ACC112 (cell line): Measurements from ENCODE around the gene TNFRSF18.

Experiments
- H2AFZ ChIP-seq: fragments of 200-600 bp; sonication (generic); one replicate; pipeline ENCODE4 v1.6.0; 2017; ENCODE audit warnings: antibody characterized with exemption, low read length; ENCODE audit not compliant: unreplicated experiment
- H3K27ac ChIP-seq: fragments of 200-600 bp; sonication (generic); 2 replicates; pipeline ENCODE4 v1.5.1; 2014; ENCODE audit warnings: low read depth, mild to moderate bottlenecking, antibody characterized with exemption, low read length, moderate library complexity
- H3K27me3 ChIP-seq: fragments of 200-600 bp; sonication (generic); 2 replicates; pipeline ENCODE4 v1.6.1; 2014; ENCODE audit warnings: mild to moderate bottlenecking, antibody characterized with exemption, low read length, moderate library complexity, mixed read lengths; ENCODE audit not compliant: insufficient read depth
- H3K36me3 ChIP-seq: fragments of 200-600 bp; sonication (generic); 2 replicates; pipeline ENCODE4 v1.6.1; 2016; ENCODE audit warnings: mild to moderate bottlenecking, antibody characterized with exemption, low read length, moderate library complexity, mixed read lengths; ENCODE audit not compliant: insufficient read depth
- H3K4me1 ChIP-seq: fragments of 200-600 bp; sonication (generic); one replicate; pipeline ENCODE4 v1.6.1; 2016; ENCODE audit warnings: low read length, mixed read lengths; ENCODE audit not compliant: insufficient read depth, unreplicated experiment, control insufficient read depth
- H3K4me3 ChIP-seq: fragments of 200-600 bp; sonication (generic); 2 replicates; pipeline ENCODE4 v1.5.1; 2014; ENCODE audit warnings: mild to moderate bottlenecking, low read depth, low read length
- H3K79me2 ChIP-seq: fragments of 200-600 bp; sonication (generic); one replicate; pipeline ENCODE4 v1.6.0; 2016; ENCODE audit warnings: low read length; ENCODE audit not compliant: control insufficient read depth, unreplicated experiment, insufficient read depth

The TNFRSF18 gene

GRCh38 chr1:1208713-1209433, 2.5 kb upstream of the TNFRSF18 start:
- Histone ChIP-seq H3K27ac (no peak overlapping the region), H3K27me3 (peaks cover 13% of the 10 kb centered on the region; the same call in 1 of the 2 replicates), H2AFZ (no peak overlapping the region), H3K36me3 (no peaks in the 10 kb centered on the region), H3K4me1 (peaks cover 5% of the 10 kb centered on the region), H3K79me2 (no peaks in the 10 kb centered on the region), H3K4me3 (peak overlapping the region; percentile 57; the same call in 1 of the 2 replicates)

- Histone ChIP-seq H3K36me3 (no peaks in the 10 kb centered on the region), H3K79me2 (no peaks in the 10 kb centered on the region), H3K27ac (no peak overlapping the region), H2AFZ (no peak overlapping the region), H3K4me3 (no peak overlapping the region), H3K27me3 (peaks cover 13% of the 10 kb centered on the region; the same call in 1 of the 2 replicates), H3K4me1 (peaks cover 5% of the 10 kb centered on the region)
Measured at GRCh38 chr1:1207571-1207892, 1.1 kb upstream of the TNFRSF18 start.

DNA sequence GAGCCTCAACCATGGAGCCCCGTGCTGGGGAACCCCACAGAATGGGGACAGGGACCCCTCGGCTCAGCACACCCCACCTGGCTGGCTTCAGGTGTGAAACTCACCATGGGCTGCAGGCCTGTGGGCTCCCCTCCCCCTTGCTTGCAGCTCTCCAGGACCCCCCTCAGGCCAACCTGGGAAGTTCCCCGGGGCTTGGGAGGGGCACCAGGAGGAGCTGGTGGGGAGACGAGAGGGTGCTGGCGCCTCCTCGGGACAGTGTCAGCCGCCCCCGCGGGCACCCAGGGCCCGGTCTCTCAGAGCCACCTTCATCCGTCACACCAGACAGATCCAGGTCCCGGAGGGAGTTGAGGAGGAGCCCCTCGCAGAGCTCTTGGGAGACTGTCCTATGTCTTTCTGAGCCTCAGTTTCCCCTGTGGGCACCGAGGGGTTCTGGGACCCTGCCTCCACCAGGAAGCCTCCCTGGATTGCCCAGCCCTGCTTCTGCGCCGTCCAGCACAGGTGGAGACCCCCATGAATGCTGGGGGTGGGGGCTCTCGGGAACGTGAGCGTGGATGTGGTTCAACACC, 657 bp upstream of the TNFRSF18 start:
- H2AFZ ChIP-seq: no peak overlapping the region
- no peaks in the 10 kb centered on the region for H3K36me3 ChIP-seq
- H3K27ac ChIP-seq: no peak overlapping the region
- H3K27me3 ChIP-seq: peaks cover 13% of the 10 kb centered on the region; the same call in 1 of the 2 replicates
- no peaks in the 10 kb centered on the region for H3K79me2 ChIP-seq
- no peak overlapping the region for H3K4me3 ChIP-seq
- peaks cover 5% of the 10 kb centered on the region for H3K4me1 ChIP-seq

- H3K36me3 ChIP-seq: no peaks in the 10 kb centered on the region
- no peak overlapping the region for H2AFZ ChIP-seq
- peaks cover 5% of the 10 kb centered on the region for H3K4me1 ChIP-seq
- H3K4me3 ChIP-seq: no peak overlapping the region
- H3K27ac ChIP-seq: no peak overlapping the region
- peaks cover 13% of the 10 kb centered on the region; the same call in 1 of the 2 replicates for H3K27me3 ChIP-seq
- H3K79me2 ChIP-seq: no peaks in the 10 kb centered on the region
Measured at GRCh38 chr1:1205769-1206375, 520 bp downstream of the TNFRSF18 start.

DNA sequence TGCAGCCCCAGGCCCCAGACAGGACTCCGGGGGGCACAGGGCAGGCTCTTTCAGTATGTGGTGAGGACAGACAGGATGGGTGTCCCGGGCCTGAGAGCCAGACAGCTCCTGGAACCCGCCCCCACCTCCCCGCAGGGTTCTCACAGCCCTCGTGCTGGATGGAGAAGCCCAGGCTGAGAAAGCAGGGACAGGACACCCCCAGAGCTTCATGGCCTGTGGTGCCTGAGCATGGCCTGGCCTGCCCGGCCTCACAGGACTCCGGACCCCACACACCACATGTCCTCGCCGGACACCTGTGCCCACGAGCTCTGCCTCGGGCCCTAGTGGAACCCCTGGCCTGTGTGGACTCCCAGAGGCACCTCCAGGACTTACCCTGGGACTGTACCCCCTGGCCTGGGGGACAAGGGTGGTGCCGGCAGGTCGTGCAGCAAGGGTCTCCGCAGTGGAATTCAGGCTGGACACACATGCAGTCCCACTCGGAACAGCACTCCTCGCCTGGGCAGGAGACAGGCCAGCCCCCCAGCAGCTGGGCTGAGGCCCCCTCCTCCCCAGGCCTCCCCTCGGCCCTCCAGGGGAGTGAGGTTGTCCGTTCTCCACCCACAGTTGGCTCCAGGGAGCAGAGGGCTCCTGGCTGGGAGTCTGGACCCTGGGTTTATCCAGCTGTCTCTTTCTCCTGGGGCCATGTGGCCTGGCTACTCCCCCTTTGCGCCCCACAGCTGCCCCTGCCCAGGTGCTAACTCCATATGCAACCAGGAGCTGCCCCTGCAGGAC, 1.2 kb downstream of the TNFRSF18 start:
- Histone ChIP-seq H3K4me3 (no peak overlapping the region), H2AFZ (no peak overlapping the region), H3K4me1 (peaks cover 5% of the 10 kb centered on the region), H3K79me2 (no peaks in the 10 kb centered on the region), H3K27ac (no peak overlapping the region), H3K27me3 (peaks cover 13% of the 10 kb centered on the region; the same call in 1 of the 2 replicates), H3K36me3 (no peaks in the 10 kb centered on the region)

DNA sequence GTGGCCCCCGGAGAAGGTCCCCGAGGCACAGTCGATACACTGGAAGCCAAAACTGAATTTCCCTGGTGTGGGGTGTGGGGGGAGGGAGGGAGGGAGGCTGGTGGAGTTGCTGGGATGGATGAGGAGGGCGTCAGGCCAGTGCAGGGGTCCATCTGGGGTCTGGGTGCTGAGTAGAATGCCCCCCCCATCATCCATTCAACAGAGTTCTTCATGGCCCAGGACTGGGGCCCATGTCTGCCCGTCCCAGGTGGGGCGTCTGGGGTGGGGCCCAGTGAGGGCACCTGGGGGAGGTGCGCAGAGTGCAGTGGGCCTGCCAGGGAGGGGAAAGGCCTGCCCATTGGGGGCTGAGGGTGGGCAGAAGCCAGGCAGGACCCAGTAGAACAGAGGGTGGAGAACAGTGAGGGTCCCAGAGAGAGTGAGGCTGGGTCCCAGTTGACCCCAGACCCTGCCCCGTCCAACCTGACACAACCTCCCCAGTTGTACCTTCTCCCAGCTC, 1.9 kb downstream of the TNFRSF18 start:
- Histone ChIP-seq H3K4me1 (peaks cover 5% of the 10 kb centered on the region), H3K27ac (no peak overlapping the region), H3K36me3 (no peaks in the 10 kb centered on the region), H2AFZ (no peak overlapping the region), H3K4me3 (no peak overlapping the region), H3K27me3 (peaks cover 13% of the 10 kb centered on the region; the same call in 1 of the 2 replicates), H3K79me2 (no peaks in the 10 kb centered on the region)

DNA sequence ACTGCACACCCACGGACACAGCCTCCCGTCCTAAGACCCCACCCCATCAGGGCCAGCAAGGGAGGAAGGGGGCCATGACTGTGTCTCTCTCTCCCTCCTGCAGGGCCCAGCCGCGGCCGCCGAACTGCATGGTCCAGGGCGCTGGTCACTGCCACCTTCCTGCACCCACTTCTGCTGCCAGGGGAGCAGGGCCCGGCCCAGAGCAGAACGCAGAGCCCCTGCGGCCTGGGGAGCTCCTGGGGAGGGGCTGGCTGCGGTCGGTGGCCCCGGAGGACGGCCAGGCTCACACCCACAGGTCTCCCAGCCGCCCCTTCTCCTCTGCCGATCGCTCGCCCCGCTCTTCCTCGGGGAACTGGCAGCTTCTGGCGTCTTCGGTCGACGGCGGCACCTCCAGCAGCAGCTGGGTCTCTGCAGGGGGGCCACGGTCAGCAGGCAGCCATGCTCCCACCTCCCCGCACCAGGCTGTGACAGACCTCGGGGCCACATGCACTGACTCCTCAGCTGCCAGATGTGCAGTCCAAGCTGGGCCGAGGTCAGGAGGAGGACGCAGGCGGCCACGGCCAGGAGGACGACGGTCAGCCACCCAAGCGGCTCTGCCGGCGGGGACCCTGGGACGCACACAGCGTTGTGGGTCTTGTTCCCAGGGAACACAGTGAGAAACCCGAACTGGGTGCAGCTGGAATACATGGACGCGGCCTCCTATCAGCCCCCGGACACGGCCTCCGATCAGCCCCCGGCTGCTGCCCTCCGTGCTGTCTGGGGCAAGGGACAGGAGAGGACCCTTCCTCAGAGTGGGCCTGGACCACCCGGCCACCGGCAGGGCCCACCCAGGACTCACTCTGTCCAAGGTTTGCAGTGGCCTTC, 2.6 kb downstream of the TNFRSF18 start:
- no peaks in the 10 kb centered on the region for H3K36me3 ChIP-seq
- no peaks in the 10 kb centered on the region for H3K79me2 ChIP-seq
- peaks cover 5% of the 10 kb centered on the region for H3K4me1 ChIP-seq
- H3K27me3 ChIP-seq: peaks cover 13% of the 10 kb centered on the region; the same call in 1 of the 2 replicates
- H2AFZ ChIP-seq: no peak overlapping the region
- no peak overlapping the region for H3K27ac ChIP-seq
- no peak overlapping the region for H3K4me3 ChIP-seq

DNA sequence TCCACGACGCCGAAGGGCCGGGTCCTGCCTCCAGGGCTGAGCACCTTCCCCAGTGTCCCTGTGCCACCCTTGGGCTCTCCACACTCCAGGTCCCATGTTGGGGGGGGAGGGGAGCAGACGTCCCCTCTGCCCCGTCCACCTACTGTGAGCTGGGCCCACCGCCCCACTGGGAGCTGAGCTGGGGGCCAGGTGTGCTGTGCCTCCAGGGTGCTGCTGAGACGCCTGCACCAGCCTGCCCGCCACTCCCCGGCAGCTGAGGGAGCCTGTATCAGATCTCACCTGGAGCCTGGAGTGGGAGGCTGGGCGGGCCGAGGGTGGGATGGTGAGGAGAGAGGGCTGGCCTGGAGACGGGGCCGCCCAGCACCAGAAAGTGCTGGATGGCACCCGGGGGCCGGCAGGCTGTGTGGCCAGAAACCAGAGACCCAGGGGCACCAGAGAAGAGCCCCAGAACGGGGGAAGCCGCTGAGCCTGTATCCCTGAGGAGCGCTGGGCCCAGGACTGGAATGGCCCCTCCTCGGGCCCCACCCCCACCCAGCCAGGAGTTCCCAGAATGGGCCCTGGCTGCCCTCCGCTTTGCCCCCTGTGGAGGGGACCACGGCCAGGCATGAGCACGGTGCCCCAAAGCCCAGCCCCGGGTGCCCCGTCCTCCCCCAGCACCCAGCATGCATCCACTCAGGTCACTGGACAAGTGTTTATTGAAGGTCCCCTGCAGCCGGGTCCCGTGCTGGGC, 3.4 kb downstream of the TNFRSF18 start:
- Histone ChIP-seq H3K27me3 (peaks cover 13% of the 10 kb centered on the region; the same call in 1 of the 2 replicates), H3K4me1 (no peaks in the 10 kb centered on the region)

GRCh38 chr1:1200876-1201810, 5.2 kb downstream of the TNFRSF18 start:
- Histone ChIP-seq H3K4me3 (peak overlapping the region; percentile 68), H3K79me2 (no peaks in the 10 kb centered on the region), H2AFZ (no peak overlapping the region), H3K36me3 (no peaks in the 10 kb centered on the region), H3K27me3 (peaks cover 1% of the 10 kb centered on the region; the same call in 1 of the 2 replicates), H3K4me1 (no peaks in the 10 kb centered on the region), H3K27ac (no peak overlapping the region)

More for the DNA sequence above, 3.4 kb downstream of the TNFRSF18 start:
- H3K27ac ChIP-seq: no peak overlapping the region
- no peak overlapping the region for H3K4me3 ChIP-seq
- H3K36me3 ChIP-seq: no peaks in the 10 kb centered on the region
- H2AFZ ChIP-seq: no peak overlapping the region
- H3K79me2 ChIP-seq: no peaks in the 10 kb centered on the region
